A549 treated with CpdA at 1 μM for 4 hours (cell line): ENCODE results near the gene GSTM4. TPM values are rescaled to one million over a fixed set of nuclear protein-coding genes. Genes with fewer than 3 reads are reported as not detected.

Source experiments
- total RNA-seq: library from RNA; stranded (reverse); fragments of 200-300 nt; extraction: Qiagen RNA extraction; gene quantifications from 5 replicates; pipeline ENCODE4 v1.2.3, GENCODE V29; 2022; ENCODE audit warnings: low read depth

The GSTM4 gene
- 7.9 to 10.1 TPM (median 9.5 TPM) in 5 replicates for total RNA-seq

GRCh38 chr1:109655615-109656519 is at the start of gene GSTM4:
Gene GSTM4, plus strand, starts transcription at chr1:109656099. Its CDS starts 291 bp downstream, at chr1:109656390.

DNA sequence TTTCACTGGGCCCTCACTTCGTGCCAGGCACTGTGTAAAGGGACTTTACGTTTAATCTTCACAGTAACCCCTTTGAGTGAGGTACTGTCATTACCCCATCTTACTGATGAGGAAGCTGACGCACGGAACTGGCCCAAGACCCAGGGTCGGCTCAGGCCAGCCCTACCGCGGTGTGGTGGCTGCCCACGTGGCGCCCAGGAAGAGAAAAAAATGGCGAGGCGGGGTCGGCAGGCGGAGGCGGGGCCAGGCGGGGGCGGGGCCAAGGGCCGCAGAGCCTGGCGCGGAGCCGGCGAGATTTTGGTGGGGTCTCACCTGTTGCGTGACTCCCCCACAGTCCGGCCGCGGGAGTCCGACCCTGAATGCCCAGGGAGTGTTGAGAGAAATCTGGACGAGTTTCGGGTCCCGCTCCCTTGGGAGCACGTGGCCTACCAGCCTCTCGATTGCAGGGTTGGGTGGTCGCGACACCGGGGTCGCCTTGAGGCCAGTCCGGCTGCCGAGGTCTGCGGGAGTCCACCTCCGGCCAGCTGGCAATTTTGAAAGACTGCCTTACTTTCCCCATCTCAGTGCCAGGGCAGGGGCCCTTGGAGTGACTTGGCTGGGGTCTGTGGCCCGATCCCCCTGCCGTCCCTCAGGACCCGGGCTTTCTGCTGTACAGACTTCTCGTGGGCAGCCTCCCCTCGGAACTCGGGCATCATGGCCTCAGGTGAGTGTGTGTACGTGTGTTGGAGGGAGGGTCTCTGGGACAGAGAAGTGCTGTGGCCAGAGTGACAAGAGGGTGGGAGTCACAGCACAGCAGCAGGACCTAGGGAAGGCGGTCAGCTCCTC is 36.1 kb upstream of the GSTM4 start, which contains the start of the genes AMPD2 and GNAT2:
AMPD2 (plus strand) TSS at position 262 of the 825 bp plus-strand sequence. CDS start 1,339 bp downstream, outside the sequence.
GNAT2 (minus strand) TSS at position 41 of the 825 bp plus-strand sequence. CDS start 6,746 bp downstream, outside the sequence.

GRCh38 chr1:109667452-109668122 is 11.7 kb downstream of the GSTM4 start, which contains the start of gene GSTM2:
Gene GSTM2, plus strand, starts transcription at chr1:109668057. Its CDS starts 59 bp downstream, at chr1:109668116.

DNA sequence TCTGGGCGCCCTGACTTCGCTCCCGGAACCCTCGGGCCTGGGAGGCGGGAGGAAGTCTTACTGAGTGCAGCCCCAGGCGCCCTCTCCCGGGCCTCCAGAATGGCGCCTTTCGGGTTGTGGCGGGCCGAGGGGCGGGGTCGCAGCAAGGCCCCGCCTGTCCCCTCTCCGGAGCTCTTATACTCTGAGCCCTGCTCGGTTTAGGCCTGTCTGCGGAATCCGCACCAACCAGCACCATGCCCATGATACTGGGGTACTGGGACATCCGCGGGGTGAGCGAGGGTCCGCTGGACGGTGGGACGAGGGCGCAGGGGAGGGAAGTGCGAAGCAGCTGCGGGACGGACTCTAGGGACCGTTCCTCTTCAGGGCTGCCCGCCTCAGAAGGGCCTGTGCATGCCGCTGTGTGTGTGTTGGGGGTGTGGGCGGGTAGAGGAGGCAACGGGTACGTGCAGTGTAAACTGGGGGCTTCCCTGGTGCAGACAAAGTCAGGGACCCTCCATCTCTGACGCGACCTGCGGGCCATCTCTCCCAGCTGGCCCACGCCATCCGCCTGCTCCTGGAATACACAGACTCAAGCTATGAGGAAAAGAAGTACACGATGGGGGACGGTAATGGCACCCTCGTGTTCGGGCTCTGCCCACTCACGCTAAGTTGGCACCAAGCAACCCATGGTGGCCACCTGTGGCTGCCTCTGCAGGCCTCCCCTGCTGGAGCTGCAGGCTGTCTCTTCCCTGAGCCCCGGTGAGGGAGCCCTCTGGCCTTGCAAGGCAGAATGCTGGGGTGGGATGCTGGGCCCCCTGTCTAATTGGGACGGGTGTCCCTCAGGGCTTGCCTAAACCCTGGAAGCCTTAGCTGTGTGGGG is 32.0 kb downstream of the GSTM4 start, which contains the start of gene GSTM1:
GSTM1 (plus strand) TSS at position 177 of the 859 bp plus-strand sequence; CDS start at position 234, 57 bp downstream.

Other genes with a start within 250 kb of the GSTM4 start
- gene PSMA5, start 229.7 kb upstream of the GSTM4 start, total RNA-seq, result 109 to 121 TPM (median 116 TPM) in 5 replicates
- gene SYPL2, start 189.6 kb upstream of the GSTM4 start, total RNA-seq, result 0.07 to 0.23 TPM (median 0.13 TPM) in 5 replicates
- 1.7 to 2.8 TPM (median 2.6 TPM) in 5 replicates for gene ATXN7L2, start 172.2 kb upstream of the GSTM4 start, total RNA-seq
- gene CYB561D1, start 162.0 kb upstream of the GSTM4 start, total RNA-seq, result 3.2 to 5.0 TPM (median 4.0 TPM) in 5 replicates
- gene AMIGO1, start 146.4 kb upstream of the GSTM4 start, total RNA-seq, result 0.84 to 1.3 TPM (median 1.2 TPM) in 5 replicates
- not detected in 5 replicates for gene GPR61, start 116.2 kb upstream of the GSTM4 start, total RNA-seq
- gene GNAI3, start 107.5 kb upstream of the GSTM4 start, total RNA-seq, result 4.6 to 5.5 TPM (median 4.8 TPM) in 5 replicates
- gene GNAT2, start 36.5 kb upstream of the GSTM4 start, total RNA-seq, result 0.06 to 0.54 TPM in 2 of 5 replicates, not detected in the others
- gene AMPD2, start 36.3 kb upstream of the GSTM4 start, total RNA-seq, result 25.2 to 33.1 TPM (median 31.1 TPM) in 5 replicates
- 3.2 to 5.1 TPM (median 3.4 TPM) in 5 replicates for gene GSTM2, start 12.0 kb downstream of the GSTM4 start, total RNA-seq
- gene GSTM1, start 31.7 kb downstream of the GSTM4 start, total RNA-seq, result not detected in 5 replicates
- gene GSTM5, start 56.2 kb downstream of the GSTM4 start, total RNA-seq, result not detected in 5 replicates
- 21.7 to 28.1 TPM (median 24.7 TPM) in 5 replicates for gene GSTM3, start 84.9 kb downstream of the GSTM4 start, total RNA-seq
- 0.87 to 1.8 TPM (median 1.2 TPM) in 5 replicates for gene EPS8L3, start 107.8 kb downstream of the GSTM4 start, total RNA-seq